Activated B cell treated with CpG ODN at 0.5 μM for 24 hours (primary cell): Measurements from ENCODE around the gene PPT1. TPM values are rescaled to one million over a fixed set of nuclear protein-coding genes. Genes with fewer than 3 reads are reported as not detected.
"Not testable (repeated sequence)": the region's sequence is repeated elsewhere in the genome, so short reads cannot be mapped to it uniquely, and the experiment has no call there.

ENCODE experiments used
- ATAC-seq: fragments of 200-7000 bp; cut with Tn5 transposase; one replicate; pipeline ENCODE4 v1.10.0; 2021; ENCODE audit warnings: low read depth, mild to moderate bottlenecking, moderate library complexity
- CTCF ChIA-PET: fragments of 350-600 bp; sonication (Branson Sonifier 250); formaldehyde crosslinking; loops from one replicate; lab custom pipeline; 2021; ENCODE audit warnings: antibody characterized with exemption; lab: Charles Lee
- POLR2A ChIA-PET: fragments of 350-600 bp; sonication (Branson Sonifier 250); formaldehyde crosslinking; loops from one replicate; lab custom pipeline; 2021; ENCODE audit warnings: antibody characterized with exemption; lab: Charles Lee
- DNase-seq: peaks from one replicate; pipeline ENCODE4 v3.0.0; 2022
- H3K27ac Mint-ChIP-seq: one replicate; pipeline ENCODE4 v1.8.0; 2020; ENCODE audit warnings: mixed read lengths
- H3K27me3 Mint-ChIP-seq: one replicate; pipeline ENCODE4 v1.8.0; 2021; ENCODE audit warnings: mixed read lengths
- H3K36me3 Mint-ChIP-seq: one replicate; pipeline ENCODE4 v1.8.0; 2021; ENCODE audit warnings: low read depth, mixed read lengths
- H3K4me1 Mint-ChIP-seq: one replicate; pipeline ENCODE4 v1.8.0; 2021; ENCODE audit warnings: mixed read lengths
- H3K4me3 Mint-ChIP-seq: one replicate; pipeline ENCODE4 v1.8.0; 2020; ENCODE audit warnings: mild to moderate bottlenecking, mixed read lengths
- H3K9me3 Mint-ChIP-seq: one replicate; pipeline ENCODE4 v1.8.0; 2020; ENCODE audit warnings: mixed read lengths
- CTCF ChIP-seq: fragments of 200-600 bp; IDR thresholded peaks from one replicate; pipeline ENCODE4 v1.8.0; 2022; ENCODE audit warnings: antibody characterized with exemption, mild to moderate bottlenecking
- intact Hi-C: fragments of 100-400 bp; cut with micrococcal nuclease; formaldehyde crosslinking; loops from one replicate; pipeline ENCODE4 v1.15.1; 2024
- total RNA-seq: library from RNA; stranded (reverse); gene quantifications from 2 replicates; pipeline ENCODE4 v1.2.3, GENCODE V29; 2022

The PPT1 gene
- total RNA-seq, 1 donor from 2014 or later = 41.8 TPM

- TF ChIP-seq CTCF = no peak
- Mint-ChIP-seq H3K4me3 (no peak overlapping the region), H3K27me3 (no peaks in the 10 kb centered on the region), H3K9me3 (no peaks in the 10 kb centered on the region), H3K4me1 (peaks cover 18% of the 10 kb centered on the region), H3K27ac (no peak overlapping the region), H3K36me3 (peaks cover 47% of the 10 kb centered on the region)
- ATAC-seq (no peak), DNase-seq (no peak)
- CTCF ChIA-PET = interaction anchor here (0.6 kb wide), 1 partner anchor 10 kb away, joined by 3 read pairs; no protein-coding TSS in a partner anchor
- POLR2A ChIA-PET = no interaction called here
- intact Hi-C loops = loop anchor here (10.0 kb wide), 1 partner anchor 92 kb away; no protein-coding TSS in a partner anchor
Measured at GRCh38 chr1:40092706-40093639, 4.1 kb downstream of the PPT1 start.

GRCh38 chr1:40092241-40092640 lies 4.8 kb downstream of the PPT1 start:
- DNase-seq = no peak
- TF ChIP-seq CTCF = no peak
- Mint-ChIP-seq H3K27ac (no peak overlapping the region), H3K9me3 (no peaks in the 10 kb centered on the region), H3K36me3 (peaks cover 53% of the 10 kb centered on the region), H3K4me3 (no peak overlapping the region), H3K4me1 (peaks cover 13% of the 10 kb centered on the region), H3K27me3 (no peaks in the 10 kb centered on the region)
- intact Hi-C loops = loop anchor here (10.0 kb wide), 1 partner anchor 93 kb away; no protein-coding TSS in a partner anchor
- POLR2A ChIA-PET = no interaction called here
- no peak for ATAC-seq
- CTCF ChIA-PET = interaction anchor here (1.1 to 1.6 kb wide), 2 partner anchors 15 to 246 kb away, joined by 4 to 7 read pairs; no protein-coding TSS in a partner anchor

GRCh38 chr1:40090652-40091355 lies 6.2 kb downstream of the PPT1 start:
- ChIA-PET POLR2A (no interaction called here), CTCF (interaction anchor here (1.2 to 1.6 kb wide), 2 partner anchors 11 to 248 kb away, joined by 4 to 7 read pairs; no protein-coding TSS in a partner anchor)
- intact Hi-C loops = loop anchor here (10.0 kb wide), 1 partner anchor 94 kb away; no protein-coding TSS in a partner anchor
- TF ChIP-seq CTCF = no peak
- Mint-ChIP-seq H3K27ac (no peak overlapping the region), H3K27me3 (no peaks in the 10 kb centered on the region), H3K4me3 (no peak overlapping the region), H3K4me1 (peaks cover 3% of the 10 kb centered on the region), H3K36me3 (peaks cover 60% of the 10 kb centered on the region), H3K9me3 (no peaks in the 10 kb centered on the region)
- DNase-seq = no peak
- ATAC-seq = no peak

GRCh38 chr1:40084750-40085149 lies 12.3 kb downstream of the PPT1 start:
- peaks cover 75% of the 10 kb centered on the region for H3K36me3 Mint-ChIP-seq
- H3K4me1 Mint-ChIP-seq, ATAC-seq, H3K27ac Mint-ChIP-seq, H3K27me3 Mint-ChIP-seq, POLR2A ChIA-PET, H3K9me3 Mint-ChIP-seq: not testable (repeated sequence)
- CTCF ChIA-PET = interaction anchor here (1.0 to 2.6 kb wide), 7 partner anchors 9 to 334 kb away, joined by 3 to 25 read pairs (median 4); no protein-coding TSS in a partner anchor
- peak overlapping the region; percentile 28 for H3K4me3 Mint-ChIP-seq
- intact Hi-C loops = loop anchor here (1.0 kb wide), 1 partner anchor 254 kb away; no protein-coding TSS in a partner anchor
- peak; percentile 43 for DNase-seq

GRCh38 chr1:40081871-40082270 lies 15.2 kb downstream of the PPT1 start:
- Mint-ChIP-seq H3K4me3 (no peak overlapping the region), H3K27ac (no peak overlapping the region), H3K36me3 (peaks cover 66% of the 10 kb centered on the region), H3K9me3 (no peaks in the 10 kb centered on the region), H3K4me1 (peaks cover 9% of the 10 kb centered on the region), H3K27me3 (no peaks in the 10 kb centered on the region)
- POLR2A ChIA-PET = no interaction called here
- CTCF ChIA-PET = interaction anchor here (1.2 kb wide), 1 partner anchor 257 kb away, joined by 4 read pairs; no protein-coding TSS in a partner anchor
- no peak for TF ChIP-seq CTCF
- ATAC-seq (no peak), DNase-seq (no peak)
- intact Hi-C loops = no loop called here
